OCI-LY3 (cell line): ENCODE results near the gene DTD1.

Experiments used
- EZH2phosphoT487 ChIP-seq: fragments of 200-600 bp; shearing (Covaris generic); IDR thresholded peaks from 2 replicates; pipeline ENCODE4 v1.6.1; 2018; ENCODE audit warnings: antibody characterized with exemption, mixed run types, low read depth
- TF ChIP-seq, protein P1 (sequence below): fragments of 200-600, 300-600 bp; sonication (generic); IDR thresholded peaks from 2 replicates; pipeline ENCODE4 v1.5.1; 2014; ENCODE audit warnings: antibody characterized with exemption, low read length, low read depth

DNA sequence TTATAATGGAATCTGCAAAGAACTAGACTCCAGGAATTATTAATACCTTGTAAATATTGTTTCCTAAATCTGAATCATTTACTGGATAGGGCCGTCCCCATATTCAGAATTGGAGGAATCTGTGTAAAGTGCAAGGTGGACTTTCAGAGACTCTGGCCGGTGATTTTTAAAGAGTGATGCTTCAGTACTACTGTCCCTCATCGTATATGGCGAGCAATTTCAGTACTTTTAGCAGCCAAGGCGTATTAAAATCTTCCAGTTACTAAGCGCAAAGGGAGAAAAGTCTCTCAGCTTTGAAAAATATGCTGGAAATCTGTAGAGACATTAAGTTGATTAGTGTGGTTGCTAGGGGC is 20.1 kb upstream of the DTD1 start:
- no peak for TF ChIP-seq EZH2phosphoT487
- TF ChIP-seq, protein P1, sequence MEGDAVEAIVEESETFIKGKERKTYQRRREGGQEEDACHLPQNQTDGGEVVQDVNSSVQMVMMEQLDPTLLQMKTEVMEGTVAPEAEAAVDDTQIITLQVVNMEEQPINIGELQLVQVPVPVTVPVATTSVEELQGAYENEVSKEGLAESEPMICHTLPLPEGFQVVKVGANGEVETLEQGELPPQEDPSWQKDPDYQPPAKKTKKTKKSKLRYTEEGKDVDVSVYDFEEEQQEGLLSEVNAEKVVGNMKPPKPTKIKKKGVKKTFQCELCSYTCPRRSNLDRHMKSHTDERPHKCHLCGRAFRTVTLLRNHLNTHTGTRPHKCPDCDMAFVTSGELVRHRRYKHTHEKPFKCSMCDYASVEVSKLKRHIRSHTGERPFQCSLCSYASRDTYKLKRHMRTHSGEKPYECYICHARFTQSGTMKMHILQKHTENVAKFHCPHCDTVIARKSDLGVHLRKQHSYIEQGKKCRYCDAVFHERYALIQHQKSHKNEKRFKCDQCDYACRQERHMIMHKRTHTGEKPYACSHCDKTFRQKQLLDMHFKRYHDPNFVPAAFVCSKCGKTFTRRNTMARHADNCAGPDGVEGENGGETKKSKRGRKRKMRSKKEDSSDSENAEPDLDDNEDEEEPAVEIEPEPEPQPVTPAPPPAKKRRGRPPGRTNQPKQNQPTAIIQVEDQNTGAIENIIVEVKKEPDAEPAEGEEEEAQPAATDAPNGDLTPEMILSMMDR: no peak
